Femur (tissue), 1 donor: ENCODE measurements around the gene RIBC2.
"Not testable (repeated sequence)": the region's sequence is repeated elsewhere in the genome, so short reads cannot be mapped to it uniquely, and the experiment has no call there.

Experiments used
- DNase-seq: peaks from one replicate; pipeline ENCODE4 v3.0.0-alpha.2; 2017

Gene RIBC2

GRCh38 chr22:45413368-45414211 lies at the start of gene RIBC2, which contains the start of gene SMC1B:
Gene RIBC2 (plus strand): TSS chr22:45413693. CDS start chr22:45413887, 194 bp downstream.
Gene SMC1B (minus strand): TSS chr22:45413599. CDS start chr22:45413567, 32 bp downstream.
- peak; percentile 89 for DNase-seq

DNA sequence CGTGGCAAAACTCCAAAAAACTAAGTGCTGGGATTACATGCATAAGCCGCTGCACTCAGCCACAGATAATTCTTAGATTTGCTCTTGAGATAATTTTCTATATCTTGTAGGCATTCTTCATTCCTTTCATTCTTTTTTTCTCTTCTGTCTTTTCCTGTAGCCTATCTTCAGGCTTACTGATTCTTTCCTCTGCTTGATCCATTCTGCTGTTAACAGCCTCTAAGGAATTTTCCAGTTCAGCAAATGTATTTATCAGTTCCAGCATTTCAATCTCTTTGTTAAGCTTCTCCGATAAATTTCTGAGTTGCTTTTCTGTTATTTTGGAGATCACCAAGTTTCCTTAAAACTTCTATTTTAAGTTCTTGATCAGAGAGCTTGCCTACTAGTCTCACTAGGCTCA lies 46.8 kb upstream of the RIBC2 start:
- no peak for DNase-seq

- DNase-seq, result not testable (repeated sequence)
These were observed 39.9 kb upstream of the RIBC2 start for GRCh38 chr22:45373592-45373991.

GRCh38 chr22:45376009-45376408 lies 37.5 kb upstream of the RIBC2 start:
- DNase-seq, result no peak

DNA sequence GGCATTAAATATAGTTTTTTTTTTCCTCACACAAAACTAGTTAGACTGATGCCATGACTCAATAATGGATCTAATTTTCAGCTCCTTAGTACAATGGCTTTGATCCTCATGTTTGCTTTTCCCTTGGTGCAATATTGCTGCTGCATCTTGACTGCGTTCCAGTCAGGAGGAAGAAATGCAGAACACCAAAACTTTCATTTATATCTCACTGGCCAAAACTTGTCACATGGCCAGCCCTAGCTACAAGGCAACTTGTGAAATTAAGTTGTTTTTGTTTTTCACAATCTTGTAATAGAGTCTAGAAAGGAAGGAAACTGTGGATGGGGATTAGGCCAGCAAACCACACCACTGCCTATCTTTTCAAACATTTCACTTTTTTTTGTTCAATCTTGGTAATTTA lies 36.8 kb upstream of the RIBC2 start:
- DNase-seq, result no peak

GRCh38 chr22:45381348-45381747 lies 32.1 kb upstream of the RIBC2 start:
- DNase-seq, result no peak

- no peak for DNase-seq
These were observed 23.9 kb upstream of the RIBC2 start for GRCh38 chr22:45389546-45389945.

DNA sequence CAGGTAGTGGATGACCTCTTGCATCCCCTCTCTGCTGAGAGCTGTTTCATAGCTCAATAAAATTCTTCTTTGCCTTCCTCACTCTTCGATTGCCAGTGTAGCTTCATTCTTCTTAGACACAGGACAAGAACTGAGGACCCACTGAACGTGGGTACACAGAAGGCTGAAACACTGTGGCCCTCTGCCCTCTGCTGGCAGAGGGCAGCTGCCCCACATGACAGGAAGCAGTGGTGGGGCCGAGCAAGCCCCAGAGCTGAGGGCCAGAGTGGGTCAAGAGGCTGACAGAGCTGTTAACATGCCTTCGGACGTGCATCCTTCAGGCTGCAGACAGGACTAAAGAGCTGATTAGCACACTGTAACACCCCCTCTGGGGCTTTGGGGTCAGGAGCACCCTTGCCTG lies 15.7 kb upstream of the RIBC2 start:
- no peak for DNase-seq

DNA sequence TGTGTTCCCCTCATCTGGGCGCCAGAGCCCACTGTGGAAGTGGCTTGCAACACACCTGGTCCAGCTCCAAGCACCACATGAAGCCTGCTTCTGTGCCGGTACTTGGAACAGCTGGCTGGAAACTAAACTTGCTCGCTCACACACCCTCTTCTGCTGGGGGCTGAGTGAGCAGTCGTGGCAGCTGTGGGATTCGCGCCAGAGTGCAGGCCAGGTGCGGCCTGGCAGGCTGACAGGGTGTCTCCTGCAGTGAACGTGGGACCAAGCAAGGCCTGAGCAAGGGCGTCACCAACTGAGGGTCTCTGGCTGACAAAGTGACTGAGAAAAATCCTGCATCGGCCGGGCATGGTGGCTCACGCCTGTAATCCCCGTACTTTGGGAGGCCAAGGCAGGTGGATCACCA lies 15.3 kb upstream of the RIBC2 start:
- DNase-seq, result peak; percentile 24

DNA sequence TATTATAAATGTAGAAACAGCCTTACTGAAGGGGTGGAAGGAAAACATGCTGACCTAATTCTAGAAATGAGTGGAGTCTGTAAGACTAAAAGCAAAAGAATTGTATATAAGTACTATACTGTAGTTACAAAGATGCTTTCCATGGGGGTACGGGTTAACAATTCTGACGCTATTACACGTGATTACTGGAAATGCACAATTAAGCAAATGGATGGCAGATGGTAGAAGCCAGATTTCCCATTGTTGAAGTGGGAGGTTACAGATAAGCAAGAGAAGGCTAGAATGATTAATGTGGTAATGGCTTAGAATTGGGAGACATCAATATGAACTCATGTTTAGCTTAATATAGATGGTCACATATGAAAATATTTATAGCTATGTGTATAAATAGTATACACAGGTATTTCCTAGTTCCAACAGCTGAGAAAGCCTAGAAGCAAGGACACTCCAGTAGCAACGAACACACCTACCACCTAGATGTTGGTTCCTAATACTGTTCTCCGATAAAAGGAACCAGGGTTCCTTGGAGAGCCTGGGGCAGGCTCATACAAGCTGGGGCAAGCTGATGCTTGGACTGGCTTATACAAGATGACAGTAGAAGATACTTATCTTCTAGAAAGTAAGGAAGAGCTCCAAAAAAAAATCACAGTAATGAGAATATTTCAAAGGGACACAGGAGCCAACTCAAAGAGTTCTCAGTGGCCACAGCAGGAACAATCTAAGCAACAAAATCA lies 13.6 kb upstream of the RIBC2 start:
- DNase-seq, result no peak

DNA sequence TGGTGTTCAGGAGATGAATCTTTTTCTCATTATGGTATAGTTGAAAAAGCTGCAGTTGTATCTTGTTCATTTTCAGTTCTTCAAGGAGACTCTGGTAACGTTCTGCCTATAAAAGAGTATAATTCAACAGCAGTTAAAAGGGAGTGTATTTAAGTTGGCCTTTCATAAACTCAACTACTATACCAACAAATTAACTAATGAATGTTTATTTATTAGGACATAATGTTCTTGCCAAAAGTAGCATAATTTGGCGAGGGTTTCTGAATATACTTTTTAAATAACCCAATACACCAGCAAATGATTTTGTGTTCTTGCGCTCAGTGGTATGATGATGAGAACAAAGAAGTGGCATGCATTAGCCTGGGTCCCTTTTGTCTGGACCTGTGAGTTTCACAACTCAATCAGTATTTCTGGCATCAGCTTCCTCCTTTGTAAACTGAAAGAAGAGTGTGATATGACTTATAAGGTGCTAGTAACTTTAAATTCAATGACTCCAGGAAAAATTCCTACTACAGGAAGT lies 11.0 kb upstream of the RIBC2 start:
- DNase-seq, result no peak

- DNase-seq, result no peak
These were observed 5.7 kb upstream of the RIBC2 start for GRCh38 chr22:45407793-45408192.

- DNase-seq, result no peak
These were observed 503 bp upstream of the RIBC2 start for GRCh38 chr22:45413013-45413367.

GRCh38 chr22:45418056-45418769 lies 4.7 kb downstream of the RIBC2 start:
- DNase-seq, result no peak

DNA sequence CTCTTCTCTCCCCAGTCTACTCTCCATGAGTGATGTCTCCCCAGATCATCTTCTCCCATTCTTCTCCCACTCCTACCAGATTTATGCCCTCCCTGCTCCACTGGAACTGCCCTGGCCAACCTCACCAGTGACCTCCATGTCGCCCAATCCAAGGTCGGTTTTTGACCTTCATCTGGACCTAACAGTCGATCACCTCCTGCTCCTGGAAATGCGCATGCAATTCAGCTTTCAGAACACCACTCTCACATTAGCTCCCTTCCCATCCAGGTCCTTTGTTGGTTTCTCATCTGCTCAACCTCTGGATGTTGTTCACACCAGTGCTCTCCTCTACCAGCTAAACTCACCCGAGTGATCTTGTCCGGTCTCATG lies 5.3 kb downstream of the RIBC2 start:
- DNase-seq, result no peak

GRCh38 chr22:45420011-45420410 lies 6.5 kb downstream of the RIBC2 start:
- no peak for DNase-seq

DNA sequence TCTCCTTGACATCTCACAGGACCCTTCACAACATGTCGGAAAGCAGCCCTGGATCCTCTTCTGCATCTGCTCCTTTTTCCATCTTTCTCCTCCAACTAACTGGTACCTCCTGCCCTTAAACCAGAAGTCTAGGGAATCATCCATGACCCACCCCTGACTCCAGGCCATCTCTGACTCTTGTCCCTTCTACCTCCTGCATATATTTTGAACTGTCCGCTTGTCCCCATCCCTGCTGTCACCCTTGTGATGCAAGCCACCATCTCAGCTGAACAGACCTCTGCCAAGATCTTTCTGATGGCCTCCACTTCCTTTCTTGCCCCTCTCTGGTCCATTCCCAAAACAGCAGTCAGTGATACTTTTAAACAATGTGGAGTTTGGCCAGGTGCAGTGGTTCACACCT lies 7.0 kb downstream of the RIBC2 start:
- DNase-seq, result no peak

GRCh38 chr22:45421349-45422055 lies 8.0 kb downstream of the RIBC2 start:
- no peak for DNase-seq

- DNase-seq, result no peak
These were observed 8.9 kb downstream of the RIBC2 start for GRCh38 chr22:45422237-45422983.

DNA sequence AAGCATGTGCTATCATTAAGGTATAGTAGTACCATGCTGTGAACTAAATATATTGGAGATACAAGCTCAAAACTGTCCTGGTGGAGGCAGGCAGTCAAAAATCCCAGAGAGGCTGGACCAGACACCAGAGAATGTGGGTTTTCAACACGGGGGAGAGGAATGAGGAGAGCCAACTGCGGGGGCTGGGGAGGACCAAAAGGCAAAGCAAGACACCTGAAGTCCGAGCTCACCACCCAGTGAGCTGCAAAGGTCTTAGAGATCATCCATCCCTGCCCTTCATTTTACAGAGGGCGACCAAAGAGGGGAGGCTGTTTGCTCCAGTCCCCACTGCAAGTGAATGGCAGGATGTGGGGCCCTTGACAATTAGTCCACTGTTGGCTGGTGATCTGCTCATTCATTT lies 10.0 kb downstream of the RIBC2 start:
- no peak for DNase-seq

DNA sequence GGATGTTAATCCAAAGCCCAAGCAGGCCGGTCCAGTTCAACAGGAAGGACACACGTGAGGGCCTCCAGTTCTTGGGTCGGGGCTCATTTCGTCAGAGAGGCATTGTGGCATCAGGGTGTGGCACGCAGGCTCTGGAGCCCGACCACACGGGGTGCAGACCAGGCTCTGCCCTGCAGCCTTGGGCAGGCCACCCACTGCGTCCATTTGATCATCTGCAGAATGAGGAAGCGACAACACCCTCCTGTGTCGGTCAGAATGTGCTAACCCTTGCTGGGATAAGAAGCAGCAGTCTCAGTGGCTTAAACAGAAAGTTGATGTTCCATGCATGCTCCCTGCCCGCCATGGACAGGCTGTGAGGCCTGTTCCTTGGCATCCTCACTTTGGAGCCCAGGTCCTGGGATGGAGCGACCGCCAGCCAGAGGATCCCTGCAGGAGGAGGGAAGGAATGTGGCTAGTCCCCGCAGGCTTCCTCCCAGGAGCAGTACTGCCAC lies 10.8 kb downstream of the RIBC2 start:
- no peak for DNase-seq

DNA sequence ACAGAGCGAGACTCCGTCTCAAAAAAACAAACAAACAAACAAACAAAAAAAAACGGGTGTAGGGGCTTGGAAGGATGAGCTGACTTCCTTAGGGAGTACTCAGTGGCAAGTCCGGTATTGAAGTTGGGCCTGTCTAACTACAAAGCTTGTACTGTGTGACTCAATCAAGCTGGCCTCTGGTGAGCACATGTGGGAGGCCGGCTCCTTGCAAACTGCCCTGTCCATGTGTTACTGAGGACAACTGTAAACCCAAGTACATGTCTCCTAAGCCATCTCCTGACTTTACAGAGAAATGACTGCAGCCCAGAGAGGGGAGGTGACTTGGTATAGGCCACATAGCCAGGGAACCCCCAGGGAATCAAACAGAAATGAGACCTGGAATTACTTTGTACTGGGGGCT lies 11.6 kb downstream of the RIBC2 start:
- DNase-seq, result no peak
